ENCODE data around the gene MR1.

DNA sequence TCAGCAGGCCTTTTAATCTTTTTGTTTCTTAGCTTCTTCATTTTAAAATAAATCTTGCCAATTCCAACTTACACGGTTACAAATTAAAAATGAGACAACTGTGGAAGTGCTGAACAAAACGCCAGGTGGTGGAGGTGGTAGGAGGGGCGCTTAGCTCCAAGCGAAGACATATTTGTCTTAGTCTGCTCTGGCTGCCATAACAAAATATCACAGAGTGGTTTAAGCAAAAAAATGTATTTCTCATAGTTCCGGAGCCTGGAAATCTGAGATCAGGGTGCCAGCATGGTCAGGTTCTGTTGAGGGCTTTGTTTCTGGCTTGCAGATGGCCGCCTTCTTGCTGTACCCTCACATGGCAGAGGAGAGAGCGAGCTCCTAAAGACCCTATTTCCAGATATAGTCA, 69.6 kb downstream of the MR1 start:
- TF ChIP-seq TEAD4 (IDR thresholded peaks at IDR 0.05; ENCODE audit: borderline replicate concordance, insufficient read depth) (no peak), RAD21 (IDR thresholded peaks at IDR 0.05; ENCODE audit: low read length) (no peak), POLR2AphosphoS5 (IDR thresholded peaks at IDR 0.05; ENCODE audit: low read depth, low read length) (no peak), SMC3 (IDR thresholded peaks at IDR 0.05; ENCODE audit: low read depth, low read length) (no peak), FOXJ3 (CRISPR knock-in tag; IDR thresholded peaks at IDR 0.05) (no peak)
- TF ChIP-seq, protein P1, sequence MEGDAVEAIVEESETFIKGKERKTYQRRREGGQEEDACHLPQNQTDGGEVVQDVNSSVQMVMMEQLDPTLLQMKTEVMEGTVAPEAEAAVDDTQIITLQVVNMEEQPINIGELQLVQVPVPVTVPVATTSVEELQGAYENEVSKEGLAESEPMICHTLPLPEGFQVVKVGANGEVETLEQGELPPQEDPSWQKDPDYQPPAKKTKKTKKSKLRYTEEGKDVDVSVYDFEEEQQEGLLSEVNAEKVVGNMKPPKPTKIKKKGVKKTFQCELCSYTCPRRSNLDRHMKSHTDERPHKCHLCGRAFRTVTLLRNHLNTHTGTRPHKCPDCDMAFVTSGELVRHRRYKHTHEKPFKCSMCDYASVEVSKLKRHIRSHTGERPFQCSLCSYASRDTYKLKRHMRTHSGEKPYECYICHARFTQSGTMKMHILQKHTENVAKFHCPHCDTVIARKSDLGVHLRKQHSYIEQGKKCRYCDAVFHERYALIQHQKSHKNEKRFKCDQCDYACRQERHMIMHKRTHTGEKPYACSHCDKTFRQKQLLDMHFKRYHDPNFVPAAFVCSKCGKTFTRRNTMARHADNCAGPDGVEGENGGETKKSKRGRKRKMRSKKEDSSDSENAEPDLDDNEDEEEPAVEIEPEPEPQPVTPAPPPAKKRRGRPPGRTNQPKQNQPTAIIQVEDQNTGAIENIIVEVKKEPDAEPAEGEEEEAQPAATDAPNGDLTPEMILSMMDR (IDR thresholded peaks at IDR 0.05) = no peak
- TF ChIP-seq, protein P2, sequence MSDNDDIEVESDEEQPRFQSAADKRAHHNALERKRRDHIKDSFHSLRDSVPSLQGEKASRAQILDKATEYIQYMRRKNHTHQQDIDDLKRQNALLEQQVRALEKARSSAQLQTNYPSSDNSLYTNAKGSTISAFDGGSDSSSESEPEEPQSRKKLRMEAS (IDR thresholded peaks at IDR 0.05; ENCODE audit: low read depth) = peak; percentile 72; the same call in 1 of the 2 replicates

All from SK-N-SH (cell line).